ENCODE data around the gene CC2D2B.
"Not testable (repeated sequence)": the region's sequence is repeated elsewhere in the genome, so short reads cannot be mapped to it uniquely, and the experiment has no call there.

The CC2D2B gene

DNA sequence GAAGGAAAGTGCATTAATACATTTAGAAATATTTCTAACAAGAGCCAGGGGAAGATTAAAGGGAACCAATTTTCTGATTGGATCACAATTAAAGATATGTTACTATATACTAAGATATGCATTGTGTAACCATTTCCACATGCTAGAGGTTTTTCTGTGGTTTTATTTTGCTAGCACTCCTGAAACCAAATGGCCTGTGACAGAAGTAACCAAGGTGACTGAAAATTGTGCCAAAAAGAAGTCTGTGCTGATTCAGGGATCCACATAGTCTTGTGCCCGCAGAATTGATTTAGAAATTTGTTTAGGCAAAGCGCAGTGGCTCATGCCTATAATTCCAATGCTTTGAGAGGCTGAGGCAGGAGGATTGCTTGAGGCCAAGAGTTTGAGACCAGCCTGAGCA lies 1.8 kb downstream of the CC2D2B start:
- DNase-seq: no peak

DNA sequence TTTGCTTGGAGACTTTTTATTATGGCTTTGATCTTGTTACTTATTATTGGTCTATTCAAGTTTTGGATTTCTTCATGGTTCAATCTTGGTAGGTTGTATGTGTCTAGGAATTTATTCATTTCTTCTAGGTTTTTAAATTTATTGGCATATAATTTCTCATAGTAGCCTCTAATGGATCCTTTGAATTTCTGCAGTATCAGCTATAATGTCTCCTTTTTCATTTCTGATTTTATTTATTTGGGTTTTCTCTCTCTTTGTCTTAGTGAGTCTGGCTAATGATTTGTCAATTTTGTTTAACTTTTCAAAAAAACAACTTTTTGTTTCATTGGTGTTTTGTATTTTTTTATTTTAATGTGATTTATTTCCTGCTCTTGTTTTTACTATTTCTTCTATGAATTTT lies 8.3 kb downstream of the CC2D2B start:
- not testable (repeated sequence) for DNase-seq

DNA sequence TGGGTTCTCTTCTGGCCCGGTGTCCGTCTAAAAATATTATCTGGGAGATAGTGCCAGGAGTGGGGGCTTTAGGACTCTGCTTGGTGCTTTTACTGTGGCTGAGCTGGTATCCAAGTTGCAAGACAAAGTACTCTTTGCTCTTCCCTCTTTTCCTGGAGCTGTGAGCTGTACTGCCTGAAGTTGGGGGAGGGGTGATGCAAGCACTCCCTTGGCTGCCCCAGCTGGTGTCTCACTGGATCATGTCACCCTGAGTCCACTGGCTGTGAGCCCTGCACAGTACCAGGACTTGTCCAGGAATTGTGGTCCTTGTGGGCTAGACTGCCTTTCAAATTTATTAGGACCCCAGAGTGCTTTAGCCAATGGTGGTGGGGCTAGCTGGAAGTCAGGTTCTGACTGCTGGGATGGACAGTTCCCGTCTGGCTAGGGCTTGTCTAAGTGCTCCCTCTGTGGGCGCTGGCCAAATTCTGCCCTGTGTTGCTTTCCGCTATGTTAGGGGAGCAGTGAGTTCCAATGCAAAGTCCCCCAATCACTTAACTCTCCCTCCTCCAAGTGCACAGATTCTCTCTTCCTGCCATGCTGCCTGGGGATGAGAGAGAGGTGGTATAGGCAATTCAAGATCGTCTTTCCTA lies 13.1 kb downstream of the CC2D2B start:
- no peak for DNase-seq

DNA sequence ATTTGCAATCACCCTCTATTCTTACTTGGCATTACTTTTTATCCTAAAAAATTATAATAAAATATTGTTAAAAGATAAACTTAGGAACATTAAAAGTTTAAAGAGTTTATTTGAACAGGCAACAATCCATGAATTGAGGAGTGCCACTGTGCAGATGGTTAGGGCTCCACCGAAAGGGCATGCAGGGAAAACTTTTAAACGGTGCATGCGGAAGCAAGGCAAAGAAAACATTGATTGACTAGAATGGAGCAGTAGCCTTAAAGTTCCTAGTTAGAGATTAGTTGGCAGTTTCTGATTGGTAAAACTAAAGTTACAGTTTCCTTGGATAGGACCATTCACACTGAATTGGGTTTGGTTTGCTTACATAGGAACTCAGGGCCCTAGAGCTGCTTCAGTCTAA lies 17.3 kb downstream of the CC2D2B start:
- no peak for DNase-seq

DNA sequence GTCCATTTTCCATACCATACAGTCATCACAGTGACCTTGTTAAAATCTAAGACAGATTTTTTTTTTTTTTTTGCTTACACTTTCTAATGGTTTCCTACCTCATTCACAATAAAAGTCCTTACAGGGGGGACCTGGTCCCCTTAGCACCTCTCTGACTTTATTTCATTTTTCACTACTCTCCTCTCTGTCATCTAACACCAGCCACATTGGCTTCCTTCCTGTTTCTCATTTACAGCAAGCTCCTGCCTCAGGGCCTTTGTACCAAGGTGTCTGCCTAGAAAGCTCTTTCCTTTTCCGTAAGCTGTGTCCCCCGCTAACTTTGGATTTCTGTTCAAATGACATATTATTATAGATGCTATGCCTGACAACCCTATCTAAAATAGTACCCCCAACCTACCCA lies 27.7 kb downstream of the CC2D2B start:
- no peak for DNase-seq

DNA sequence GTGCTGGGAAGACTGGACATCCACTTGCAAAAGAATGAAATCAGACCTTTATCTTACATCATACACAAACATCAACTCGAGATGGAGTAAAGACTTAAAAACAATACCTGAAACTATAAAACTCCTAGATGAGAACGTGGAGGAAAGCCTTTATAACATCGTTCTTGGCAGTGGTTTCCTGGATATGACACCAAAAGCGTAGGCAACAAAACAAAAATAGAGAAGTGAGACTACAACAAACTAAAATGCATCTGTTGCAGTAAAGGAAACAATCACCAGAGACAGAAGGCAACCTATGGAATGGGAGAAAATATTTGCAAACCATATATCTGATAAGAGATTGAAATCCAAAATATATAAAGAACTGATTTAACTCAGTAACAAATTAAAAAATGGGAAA lies 33.3 kb downstream of the CC2D2B start:
- no peak for DNase-seq

DNA sequence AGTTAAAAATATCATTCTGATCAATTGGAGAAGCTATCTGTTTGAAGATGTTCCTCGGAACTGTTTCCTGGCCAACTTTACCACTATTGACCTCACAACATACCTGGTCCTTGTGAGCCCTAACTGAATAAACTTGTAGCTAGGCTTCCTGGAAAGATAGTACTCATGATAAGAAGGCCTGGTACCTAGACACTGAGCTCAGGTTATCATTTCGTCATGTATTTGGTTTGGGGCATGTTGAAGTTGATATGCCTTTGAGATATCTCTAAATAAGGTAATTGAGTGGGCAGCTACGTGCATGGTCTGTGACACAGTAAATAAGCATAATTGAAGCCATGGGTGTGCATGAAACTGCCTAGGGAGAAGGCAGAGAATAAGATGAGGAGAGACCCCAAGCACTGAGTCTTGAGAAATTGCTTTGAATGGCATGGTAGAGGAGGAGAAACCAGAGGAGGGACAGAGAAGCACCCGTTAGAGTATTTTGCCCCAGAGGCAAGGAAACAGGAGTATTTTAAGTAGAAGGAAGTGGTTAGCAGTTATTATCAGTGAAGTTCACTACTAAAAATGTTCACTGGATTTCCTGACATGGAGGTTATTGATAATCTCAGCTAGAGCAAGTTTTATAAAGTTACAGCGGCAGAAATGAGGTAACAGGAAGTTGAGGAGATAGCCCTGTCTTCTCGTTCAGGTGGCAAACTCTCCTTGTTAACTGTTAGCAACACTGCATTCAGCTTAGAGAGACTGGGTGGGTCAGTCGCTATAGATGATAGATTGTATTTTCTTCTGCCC lies 55.6 kb downstream of the CC2D2B start:
- DNase-seq: no peak

DNA sequence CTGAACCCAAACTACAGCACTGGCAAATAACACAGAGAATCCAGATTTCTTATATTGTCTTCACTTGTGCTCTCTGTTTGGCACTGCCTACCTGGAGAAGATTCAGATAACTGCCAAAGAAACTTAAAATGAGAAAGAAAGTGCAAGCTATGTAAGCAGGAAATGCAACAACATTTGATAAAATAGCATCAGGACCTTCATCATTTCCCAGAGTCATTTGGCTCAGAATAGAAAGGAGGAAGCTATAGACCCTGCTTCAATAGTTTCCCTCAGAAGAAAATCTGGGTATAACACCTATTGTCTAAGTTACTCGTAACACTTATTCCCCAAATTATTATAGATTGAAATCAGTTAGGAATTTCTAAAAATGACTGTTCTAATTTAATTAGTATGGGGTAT lies 56.2 kb downstream of the CC2D2B start:
- DNase-seq: no peak

DNA sequence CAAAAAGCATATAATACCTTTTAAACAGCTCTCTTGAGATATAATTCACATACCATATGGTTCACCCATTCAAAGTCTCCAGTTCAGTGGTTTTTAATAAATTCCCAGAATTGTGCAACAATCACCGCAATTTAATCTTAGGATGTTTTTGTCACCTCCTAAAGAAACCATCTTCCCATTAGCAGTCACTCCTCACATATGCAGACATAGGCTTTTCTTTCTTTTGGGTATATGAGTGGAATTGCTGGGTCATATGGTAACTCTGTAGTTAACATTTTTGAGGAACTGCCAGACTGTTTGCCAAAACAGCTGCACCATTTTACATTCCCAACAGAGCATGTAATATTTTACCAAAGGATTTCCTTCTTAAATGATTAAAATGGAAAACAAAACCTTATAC lies 57.0 kb downstream of the CC2D2B start:
- DNase-seq: no peak

DNA sequence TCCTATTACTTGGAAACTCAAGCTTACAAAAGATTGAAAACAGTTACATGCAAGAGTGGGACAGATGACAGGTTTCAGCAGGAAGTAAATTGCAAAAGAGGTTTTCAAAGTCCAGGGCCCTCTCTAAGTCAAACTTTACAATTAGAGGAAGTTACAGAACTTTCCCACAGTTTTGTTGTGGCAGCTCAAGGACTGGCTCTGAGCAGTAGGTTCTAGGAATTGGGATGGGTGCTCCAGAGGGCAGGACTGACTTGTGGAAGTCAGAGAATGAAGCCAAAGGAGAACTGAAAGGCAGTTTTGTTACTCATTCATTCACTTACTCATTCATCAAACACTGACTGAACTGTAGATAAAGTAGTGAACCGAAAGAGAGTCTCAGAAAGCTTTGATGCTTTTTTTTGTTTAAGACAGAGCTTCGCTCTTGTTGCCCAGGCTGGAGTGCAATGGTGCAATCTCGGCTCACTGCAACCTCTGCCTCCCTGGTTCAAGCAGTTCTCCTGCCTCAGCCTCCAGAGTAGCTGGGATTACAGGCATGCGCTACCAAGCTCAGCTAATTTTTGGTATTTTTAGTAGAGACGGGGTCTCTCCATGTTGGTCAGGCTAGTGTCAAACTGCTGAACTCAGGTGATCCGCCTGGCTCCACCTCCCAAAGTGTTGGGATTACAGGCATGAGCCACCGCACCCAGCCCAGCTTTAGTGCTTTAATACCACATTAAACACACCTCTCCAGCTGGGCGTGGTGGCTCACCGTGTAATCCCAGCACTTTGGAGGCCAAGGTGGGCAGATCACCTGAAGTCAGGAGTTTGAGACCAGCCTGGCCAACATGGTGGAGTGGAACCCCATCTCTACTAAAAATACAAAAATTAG lies 68.8 kb downstream of the CC2D2B start:
- no peak for DNase-seq

DNA sequence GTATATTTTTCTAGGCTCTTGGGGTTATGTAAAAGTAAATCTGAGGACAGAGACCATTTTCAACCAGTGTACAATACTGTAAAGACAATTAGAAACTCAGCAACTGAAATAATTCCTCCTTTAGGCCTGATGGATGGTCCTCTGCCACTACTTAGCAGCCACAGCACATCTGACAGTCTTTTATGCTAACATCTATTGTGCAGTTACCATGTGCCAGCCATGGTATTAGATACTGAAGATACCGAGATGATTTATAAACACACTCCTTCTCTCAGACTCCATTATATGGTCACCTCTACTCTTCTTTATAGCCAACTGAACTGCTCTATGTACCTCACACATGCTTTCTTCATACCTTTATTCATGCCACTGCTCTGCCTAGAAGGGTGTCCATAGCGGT lies 74.4 kb downstream of the CC2D2B start:
- no peak for DNase-seq

DNA sequence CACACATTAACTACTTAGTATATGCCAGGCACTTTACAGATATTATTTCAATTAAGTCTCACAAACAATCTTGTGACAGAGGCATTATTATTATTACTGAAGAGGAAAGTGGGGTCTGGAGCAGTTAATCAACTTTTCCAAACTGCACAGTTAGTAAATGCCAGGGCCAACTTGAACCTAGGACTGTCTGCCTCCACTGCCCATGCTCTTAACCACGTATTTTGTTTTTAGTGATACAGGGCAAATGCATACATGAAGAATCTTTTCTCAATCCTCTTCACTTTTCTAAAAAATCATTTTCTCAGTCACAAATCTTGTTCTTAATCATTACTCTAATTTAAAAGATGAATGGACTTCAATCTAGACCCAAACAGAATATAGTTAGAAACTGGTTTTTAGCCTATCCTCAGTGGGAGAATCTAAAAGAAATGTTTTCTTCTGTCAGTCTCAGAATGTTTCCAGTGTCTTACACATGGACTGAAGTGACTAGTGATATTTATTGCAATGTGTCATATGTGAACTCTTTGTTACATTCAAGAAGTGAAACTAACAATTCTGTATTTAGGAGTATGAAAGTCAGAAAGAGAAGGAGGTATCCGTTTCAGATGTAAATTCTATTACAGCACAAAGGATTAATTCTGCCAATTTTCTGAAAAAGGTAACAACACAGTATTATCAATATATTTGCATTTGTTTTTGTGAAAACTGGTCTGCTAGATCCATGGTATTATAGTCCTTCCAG lies 80.1 kb downstream of the CC2D2B start:
- DNase-seq: no peak

DNA sequence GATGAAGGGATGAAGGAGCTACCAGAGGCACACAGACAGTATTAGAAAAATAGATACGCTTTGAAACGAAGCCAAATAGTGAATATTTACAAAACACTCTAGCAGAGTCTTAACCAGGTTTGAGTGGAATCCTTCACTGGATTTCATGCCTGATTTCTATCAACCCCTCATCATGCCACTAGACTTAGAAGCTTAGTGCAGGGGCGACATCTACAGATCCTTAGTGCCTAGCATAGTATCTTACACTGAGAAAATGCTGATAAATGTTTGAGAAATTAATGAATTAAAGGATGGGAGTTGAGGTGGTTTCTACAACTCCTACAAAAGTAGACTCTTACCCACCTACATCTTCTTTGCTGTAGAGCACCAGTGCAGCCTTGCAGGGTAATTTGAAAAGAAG lies 80.9 kb downstream of the CC2D2B start:
- DNase-seq: no peak

DNA sequence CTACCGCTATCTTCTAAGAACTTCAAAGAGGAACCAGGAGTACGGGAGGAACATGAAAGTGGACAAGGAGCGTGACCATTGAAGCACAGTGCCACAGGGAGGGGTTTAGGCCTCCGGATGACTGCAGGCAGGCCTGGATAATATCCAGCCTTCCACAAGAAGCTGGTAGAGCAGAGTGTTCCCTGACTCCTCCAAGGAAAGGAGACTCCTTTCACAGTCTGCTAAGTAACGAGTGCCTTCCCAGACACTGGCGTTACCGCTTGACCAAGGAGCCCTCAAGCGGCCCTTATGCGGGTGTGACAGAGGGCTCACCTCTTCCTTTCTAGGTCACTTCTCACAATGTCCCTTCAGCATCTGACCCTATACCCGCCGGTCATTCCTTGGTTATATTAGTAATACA lies 86.6 kb downstream of the CC2D2B start:
- DNase-seq: not testable (repeated sequence)

DNA sequence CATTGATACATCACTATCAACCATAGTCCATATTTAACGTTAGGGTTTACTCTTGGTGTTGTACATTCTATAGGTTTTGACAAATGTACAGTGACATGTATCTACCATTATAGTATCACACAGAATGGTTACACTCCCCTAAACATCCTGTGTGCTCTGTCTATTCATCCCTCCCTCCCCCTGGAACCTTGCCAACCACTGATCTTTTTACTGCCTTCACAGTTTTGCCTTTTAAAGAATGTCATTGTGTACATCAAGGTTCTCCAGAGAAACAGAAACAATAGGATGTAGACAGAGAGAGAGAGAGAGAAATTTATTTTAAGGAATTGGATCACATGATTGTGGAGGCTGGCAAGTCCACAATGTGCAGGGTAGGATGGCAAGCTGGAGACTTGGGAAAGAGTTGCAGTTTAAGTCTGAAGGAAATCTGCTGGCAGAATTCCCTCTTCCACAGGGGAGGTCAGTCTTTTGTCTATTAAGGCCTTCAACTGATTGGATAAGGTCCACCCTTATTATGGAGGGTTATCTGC lies 90.5 kb downstream of the CC2D2B start:
- no peak for DNase-seq

DNA sequence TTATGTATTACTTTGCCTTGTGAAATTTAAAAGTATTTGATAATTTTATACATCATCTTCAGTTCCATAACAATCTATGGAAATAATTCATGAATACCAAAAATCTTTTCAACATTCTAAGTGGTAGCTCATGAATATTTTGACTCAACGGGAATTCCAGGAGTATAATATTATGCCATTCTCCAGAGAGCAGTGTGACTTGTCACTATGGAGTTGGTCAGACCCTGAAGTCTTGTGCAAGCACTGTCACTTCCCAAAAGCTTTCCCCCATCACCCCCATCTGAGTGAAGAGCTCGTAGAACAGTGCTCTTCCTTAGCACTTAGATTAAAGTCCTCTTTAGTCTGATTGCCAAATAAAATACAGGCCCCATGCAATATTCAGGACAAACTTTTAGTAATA lies 106.2 kb downstream of the CC2D2B start:
- no peak for DNase-seq

DNA sequence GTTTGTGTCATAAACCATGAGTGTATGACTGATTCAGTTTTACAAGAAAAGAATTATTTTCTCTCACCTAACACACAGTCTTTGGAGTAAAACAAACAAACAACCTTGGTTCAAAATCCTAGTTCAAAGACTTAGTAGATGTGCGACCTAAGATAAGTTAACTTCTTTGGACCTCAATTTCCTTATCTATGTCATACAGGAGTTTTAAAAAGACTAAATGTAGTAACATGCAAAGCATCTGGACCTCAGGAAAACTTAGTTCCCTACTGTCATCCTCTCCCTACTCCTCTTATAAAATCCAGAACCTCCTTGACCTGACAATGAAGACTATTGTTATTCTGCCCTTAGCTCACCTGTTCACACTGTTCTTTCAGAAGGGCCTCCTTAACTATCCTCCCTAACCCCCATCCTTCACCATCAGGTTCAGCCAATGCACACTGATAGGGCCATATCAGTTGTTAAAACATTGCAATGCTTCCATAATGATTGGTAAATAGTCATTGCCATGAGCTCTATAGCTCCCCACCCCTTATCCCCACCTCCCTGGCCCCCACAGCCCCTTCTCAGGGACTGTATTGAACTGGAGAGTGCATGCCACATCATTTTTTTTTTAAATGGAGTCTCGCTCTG lies 106.8 kb downstream of the CC2D2B start:
- DNase-seq: no peak

DNA sequence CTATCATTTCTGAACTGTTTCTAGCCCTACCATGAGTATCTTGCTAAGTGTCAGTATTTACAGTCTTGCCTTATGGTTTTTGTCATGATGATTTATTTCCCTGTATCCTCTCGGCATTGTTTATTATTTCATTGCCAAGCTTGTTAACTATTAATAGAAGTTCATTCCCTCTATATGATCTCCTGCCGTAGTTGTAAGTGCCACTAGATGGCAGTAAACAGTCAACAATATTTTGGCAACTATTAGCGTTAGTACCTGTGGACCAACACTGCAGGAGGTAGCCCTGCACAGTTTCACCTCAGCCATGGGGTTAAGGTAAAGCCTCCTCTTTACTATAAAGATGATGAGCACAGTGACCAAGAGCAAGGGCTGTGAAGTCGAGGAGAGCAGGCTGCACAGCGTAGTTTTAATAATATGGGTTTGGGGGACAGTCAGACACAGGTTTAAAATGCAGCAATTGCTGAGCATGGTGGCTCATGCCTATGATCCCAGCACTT lies 109.5 kb downstream of the CC2D2B start:
- DNase-seq: peak; percentile 7

DNA sequence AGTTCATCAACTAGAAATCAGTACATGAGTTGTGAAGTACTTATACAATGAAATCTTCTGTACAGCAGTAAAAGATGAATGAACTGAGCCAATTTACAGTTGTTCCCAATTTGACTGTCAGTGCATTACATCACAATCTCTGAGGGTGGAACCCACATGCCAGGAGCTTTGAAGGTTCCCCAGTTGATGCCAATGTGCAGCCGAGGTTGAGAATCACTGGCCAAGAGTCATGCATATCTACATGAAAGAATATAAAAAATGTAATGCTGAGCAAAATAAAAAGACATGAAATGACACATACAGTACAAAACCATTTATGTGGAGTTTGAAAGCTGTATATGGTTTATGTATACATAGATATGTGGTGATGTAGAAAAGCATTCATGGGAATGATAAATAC lies 113.6 kb downstream of the CC2D2B start:
- no peak for DNase-seq

DNA sequence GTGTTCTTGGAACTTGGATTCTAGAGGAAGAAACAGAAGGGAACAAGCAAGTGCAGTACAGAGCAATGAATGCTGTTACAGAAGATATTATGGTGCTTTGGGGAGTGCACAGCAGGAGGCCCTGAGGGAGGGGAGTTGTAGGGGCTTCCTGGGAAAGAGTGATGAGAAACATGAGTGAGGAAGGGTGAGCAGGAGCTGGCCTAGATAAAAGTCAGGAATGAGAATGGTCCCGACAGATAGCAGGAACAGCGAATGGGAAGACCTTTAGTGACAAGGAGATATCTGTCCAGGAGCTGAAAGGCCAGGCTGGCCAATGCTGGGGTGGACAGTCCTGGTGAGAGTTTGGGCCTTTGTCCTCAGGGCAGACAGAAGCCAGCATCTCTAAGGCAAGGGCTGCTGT lies 115.0 kb downstream of the CC2D2B start:
- no peak for DNase-seq

DNA sequence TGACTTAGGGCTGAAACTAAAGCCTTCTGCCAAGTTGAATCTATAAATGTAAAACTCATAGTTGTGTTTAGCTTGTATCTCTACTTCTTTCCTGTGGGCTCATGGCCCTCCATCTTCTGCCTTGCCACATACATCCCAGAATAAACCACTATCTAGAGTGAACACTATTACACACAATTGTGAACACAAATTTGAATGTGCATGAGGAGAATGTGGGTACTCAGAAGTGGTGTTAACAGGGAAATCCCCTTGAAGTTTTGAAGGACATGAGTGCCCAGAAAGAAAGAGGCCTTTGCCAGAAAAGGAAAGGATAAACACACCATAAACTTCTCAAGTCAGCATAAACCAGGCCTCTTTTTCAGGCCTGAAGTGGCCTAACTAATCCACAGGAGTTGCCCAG lies 115.4 kb downstream of the CC2D2B start:
- no peak for DNase-seq

DNA sequence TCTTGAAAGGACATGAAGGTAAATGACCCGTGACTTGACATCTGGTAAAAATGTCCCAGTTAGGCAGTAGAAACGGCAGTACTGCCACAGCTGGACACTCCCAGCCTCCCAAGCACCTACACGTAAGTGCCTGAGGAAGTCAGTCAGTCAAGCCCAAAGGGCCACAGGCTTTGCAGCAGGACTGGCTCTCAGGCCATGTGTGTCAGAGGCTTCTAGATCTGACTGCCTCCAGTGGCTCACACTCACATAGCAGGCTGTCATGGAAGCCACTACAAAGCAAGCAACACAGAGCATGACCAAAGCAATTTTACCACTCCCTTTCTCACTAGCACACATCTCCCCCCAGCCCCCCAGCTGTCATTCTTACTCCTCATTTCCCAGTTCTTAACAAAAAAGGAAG lies 117.8 kb downstream of the CC2D2B start:
- no peak for DNase-seq
